ENCODE results near the gene MPRIP.

Gene MPRIP

GRCh38 chr17:17073581-17074403 is 31.5 kb downstream of the MPRIP start:
- no peak for DNase-seq

GRCh38 chr17:17075125-17075781 is 33.0 kb downstream of the MPRIP start:
- no peak for DNase-seq

DNA sequence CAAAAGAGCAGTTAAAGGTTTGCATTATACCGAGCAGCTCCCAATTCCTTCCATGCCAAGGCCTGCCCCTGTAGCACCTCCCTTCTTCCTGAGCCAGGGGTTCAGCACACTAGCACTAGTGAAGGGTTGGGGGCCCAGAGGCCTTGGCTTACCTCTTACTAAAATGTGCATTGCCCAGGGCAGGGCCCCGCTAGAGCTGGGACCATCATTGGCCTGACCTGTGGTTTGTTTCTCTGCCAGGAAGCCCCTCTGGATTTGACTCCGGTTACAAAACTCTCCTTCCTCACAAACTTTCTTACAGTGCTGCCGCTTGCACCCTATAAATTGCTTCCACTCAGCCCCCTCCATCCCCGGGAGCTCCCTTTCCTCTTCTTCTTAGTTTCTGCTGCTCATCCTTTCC is 33.8 kb downstream of the MPRIP start:
- DNase-seq = no peak

DNA sequence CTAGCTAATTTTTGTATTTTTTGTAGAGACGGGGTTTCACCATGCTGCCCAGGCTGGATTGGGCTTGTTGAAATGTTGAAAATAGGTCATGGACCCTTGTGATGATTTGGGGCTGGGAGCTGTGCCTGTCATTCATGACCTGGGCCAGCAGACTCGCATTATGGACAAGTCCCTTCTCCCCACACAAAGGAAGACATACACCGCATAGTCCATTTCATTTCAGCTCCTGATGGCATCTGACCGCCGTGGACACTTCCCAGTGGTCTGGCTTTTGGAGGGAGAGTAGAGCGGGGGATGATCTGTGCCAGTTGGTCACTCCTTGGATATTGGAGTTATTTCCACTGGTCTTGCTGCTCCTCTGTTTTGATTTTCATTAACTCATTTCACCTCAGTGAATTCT is 34.8 kb downstream of the MPRIP start:
- DNase-seq = no peak

DNA sequence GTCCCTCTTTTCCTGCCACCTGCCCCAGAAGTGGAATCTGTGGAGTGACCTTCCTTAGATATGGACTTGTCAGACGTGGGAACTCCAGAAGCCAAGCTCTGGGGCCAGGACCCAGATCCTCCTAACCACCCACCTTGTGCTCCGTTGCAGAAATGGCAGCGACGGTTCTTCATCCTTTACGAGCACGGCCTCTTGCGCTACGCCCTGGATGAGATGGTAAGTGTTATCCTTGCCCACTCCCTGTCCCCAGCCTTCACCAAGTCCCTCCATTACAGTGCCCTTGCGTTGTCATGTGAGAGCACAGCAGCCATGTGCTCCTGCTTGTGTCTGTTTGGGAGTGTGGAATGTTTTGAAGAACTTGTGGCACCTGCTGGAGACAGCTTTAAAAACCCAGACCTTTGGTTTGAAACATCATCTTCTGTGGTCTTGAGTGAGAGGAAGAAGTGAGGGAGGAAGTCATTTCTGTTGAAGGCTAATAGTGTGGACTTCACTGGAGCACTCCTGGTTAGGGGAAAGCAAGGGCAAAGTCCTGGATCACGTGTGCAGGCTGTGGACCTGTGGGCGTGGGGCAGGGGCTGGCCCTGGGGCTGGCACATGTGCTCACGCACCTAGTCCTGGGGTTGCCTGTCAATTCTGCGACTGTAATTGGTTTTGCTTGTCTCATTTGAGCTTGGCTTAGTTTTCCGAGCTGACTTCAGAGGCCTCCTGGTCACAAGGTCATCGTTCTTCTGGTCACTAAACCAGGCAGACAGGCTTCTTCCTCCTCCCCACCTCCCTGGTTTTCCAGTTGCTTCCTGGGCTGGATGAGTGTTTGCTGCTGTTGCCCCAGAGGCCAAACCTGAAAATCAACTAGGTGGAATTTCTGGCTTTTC is 35.8 kb downstream of the MPRIP start:
- DNase-seq = no peak

DNA sequence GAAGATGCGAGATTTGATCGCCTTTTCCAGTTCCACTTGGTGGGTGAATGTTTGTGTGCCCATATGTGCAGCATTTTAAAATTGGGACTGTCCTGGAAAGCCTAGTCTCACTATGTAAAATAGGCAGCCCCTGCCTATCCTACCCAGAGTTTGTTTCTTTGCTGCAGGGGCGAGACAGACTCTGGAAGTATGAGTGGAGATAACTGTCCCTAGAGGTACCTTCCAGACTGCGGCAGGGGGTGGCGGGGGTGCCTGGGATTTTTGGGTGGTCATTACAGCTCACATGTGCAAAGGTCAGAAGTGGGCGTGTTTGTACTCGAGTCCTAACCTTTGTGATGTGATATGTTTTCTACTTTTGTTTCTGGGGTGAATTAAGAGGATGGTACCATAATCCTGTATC is 36.6 kb downstream of the MPRIP start:
- no peak for DNase-seq

DNA sequence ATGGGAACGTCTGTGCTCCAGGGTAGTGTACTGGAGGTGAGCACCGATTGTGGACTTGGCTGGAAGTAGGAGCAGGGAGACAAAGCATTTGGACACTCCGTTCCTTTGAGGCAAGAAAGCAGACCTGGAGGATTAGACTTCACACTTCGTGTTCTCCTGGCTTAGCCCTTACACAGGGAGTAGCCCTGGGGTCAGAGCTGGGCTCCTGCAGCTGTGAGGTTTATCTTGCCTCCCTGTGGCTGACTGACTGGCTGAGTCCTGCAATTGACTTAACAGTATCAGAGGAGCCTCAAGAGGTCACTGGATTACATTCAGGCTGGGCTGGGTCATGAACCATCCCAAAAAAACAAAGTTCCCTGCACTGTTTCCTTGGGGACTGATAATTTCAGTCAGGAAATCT is 37.1 kb downstream of the MPRIP start:
- DNase-seq = no peak

DNA sequence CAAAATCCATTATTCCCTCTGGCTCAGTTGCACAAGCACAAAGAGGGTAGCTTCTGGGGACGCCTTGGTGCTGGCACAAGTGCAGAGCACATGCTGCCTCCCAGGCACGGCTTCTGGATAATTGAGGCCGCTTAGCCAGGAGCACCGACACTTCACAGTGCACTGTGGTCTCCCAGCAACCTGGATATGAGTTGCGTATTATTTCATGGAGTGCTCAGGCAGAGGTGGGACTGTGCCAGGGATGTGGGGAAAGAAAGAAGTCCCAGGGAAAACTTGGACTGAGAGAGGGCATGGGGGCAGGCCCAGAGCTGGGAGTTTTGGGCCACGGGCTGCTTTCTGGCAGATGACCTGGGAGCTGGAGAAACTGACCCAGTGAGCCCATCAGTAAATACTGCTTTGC is 37.5 kb downstream of the MPRIP start:
- DNase-seq = no peak

DNA sequence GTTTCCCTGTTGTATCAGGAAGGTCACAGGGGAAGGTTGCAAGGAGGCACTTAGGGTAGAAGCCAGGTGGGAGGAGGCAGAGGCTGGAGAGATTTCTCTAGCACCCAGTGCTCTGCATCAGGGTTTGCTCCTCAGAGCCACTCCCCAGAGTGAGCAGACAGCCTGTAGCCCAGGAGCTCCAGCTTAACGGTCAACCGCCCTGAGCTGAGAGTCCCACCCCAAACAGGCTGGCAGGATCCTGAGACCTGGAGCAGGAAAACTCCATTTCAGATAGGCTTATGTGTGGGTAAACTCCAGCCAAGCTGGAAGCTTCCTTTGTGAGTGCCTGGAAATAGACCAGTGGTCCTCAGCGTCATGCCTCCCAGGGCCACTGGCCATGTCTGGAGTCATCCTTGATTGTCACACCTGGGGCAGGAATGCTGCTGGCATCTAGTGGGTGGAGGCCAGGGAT is 37.9 kb downstream of the MPRIP start:
- DNase-seq = no peak

DNA sequence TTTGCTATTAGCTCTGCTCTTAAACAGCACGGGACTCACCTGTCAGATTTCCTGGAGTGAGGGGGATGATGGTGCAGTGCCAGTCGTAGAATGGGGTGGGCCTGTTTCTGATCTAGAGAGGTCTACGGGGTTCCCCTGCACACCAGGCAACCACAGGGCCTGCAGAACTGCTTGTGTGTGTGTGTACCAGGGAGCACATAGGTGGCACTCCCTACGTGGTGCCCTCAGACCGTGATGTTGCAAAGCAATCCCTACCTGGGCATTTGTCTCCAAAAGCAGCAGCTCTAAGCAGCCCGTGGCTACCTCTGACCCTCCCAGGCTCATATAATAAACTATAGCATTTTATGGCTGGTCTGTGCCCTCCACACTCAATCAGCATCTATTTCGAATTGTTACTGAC is 38.5 kb downstream of the MPRIP start:
- no peak for DNase-seq

GRCh38 chr17:17081304-17081940 is 39.2 kb downstream of the MPRIP start:
- no peak for DNase-seq

GRCh38 chr17:17082878-17083277 is 40.6 kb downstream of the MPRIP start:
- DNase-seq = no peak

DNA sequence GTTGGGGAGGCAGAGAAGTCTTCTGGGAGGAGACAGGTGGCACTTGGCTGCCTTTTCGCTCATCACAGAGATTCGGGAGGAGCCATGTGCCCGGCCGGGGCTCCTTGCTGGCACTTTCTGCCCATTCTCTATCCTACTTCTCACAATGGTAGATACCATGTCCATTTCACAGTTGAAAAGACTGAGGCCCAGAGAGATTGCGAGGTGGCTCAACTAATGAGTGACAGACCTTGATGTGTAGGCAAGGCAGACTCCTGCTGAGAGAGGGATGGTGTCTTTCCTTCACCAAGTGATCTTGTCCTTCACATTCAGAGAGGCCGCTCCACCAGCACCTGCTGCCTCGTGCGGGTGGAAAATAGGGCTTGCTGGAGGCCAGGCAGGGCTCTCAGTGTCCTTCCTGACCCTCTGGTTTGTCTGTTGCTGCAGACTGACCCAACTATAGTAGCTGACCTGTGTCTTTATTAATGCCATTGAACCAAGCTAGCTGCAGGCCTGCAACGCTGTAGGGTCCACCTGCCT is 42.1 kb downstream of the MPRIP start:
- DNase-seq = no peak

GRCh38 chr17:17084941-17085340 is 42.7 kb downstream of the MPRIP start:
- DNase-seq = no peak

DNA sequence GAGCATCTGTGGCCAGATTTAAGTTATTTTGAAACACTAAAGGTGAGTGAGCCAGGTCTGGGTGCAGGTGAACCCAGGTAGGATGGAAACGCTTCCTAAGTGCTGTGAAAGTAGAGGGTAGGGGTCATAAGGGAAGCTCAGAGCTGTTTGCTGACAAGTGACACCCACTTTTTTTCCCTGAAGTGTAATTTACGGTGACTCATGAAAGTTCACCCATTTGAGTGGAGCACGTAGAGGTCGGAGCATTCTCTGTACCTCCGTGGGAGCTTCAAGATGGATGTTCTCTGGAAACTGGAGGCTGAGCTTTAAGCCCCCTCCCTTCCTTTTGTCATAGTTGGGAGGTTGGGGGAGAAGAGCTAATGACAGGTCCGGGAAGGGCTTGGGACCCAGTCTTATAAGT is 44.3 kb downstream of the MPRIP start:
- DNase-seq = no peak

GRCh38 chr17:17087424-17088015 is 45.3 kb downstream of the MPRIP start:
- no peak for DNase-seq

DNA sequence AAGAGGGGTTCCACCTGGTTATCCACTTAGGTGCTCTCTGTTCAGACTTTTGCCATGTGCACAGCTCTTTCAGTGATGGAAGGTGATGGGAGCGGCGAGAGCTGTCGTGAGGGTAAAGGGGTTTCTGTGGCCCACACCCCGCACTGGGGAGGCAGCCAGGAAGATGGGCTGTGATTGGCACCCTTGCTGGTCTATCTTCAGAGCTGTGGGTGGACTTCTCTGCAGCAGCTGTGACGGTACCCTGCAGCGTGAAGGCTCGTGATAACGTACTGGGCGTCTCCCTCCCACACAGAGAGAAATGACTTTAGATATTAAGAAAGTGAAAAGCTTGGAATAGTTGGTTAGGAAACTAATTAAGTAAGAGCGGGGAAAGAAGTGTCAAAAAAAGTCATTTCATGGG is 45.8 kb downstream of the MPRIP start:
- DNase-seq = no peak

GRCh38 chr17:17088541-17089525 is 46.6 kb downstream of the MPRIP start:
- no peak for DNase-seq

- no peak for DNase-seq
Observed at GRCh38 chr17:17089796-17090641, 47.8 kb downstream of the MPRIP start.

DNA sequence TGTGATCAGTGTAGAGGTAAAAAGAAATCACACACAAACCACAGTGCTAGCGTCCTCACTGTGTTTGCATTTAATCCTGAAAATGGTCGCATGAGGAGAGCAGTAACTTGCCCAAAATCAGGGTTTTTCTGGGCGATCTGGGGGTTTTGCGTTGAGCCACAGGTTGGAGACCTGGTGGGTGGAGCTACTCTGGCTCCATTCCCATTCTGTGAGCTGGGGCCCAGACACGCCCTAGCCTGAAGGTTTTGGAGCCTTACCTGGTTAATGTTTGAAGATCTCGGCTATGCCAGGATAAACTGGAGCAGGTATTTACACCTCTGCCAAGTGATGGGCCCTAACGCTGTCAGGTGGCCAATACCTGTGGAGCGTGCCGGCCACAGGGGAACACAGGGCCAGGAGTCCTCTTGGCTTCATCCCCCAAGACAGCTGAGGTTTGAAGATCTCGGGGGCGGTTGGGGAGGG is 48.4 kb downstream of the MPRIP start:
- no peak for DNase-seq
